ENCODE data around the gene PRELID1. TPM values are rescaled to one million over a fixed set of nuclear protein-coding genes. Genes with fewer than 3 reads are reported as not detected.
"Not testable (repeated sequence)": the region's sequence is repeated elsewhere in the genome, so short reads cannot be mapped to it uniquely, and the experiment has no call there.

The PRELID1 gene
- total RNA-seq, 1 donor from 2014 or later: 126 TPM

- H3K36me3 Mint-ChIP-seq: peaks cover 16% of the 10 kb centered on the region
- H3K9me3 Mint-ChIP-seq: no peaks in the 10 kb centered on the region
- H3K4me1 Mint-ChIP-seq (ENCODE audit: unreplicated experiment): peaks cover 55% of the 10 kb centered on the region
- TF ChIP-seq CTCF (conservative IDR thresholded peaks at IDR 0.05): no peak
- no peak for DNase-seq (ENCODE audit: extremely low spot score, unreplicated experiment)
- no peaks in the 10 kb centered on the region for H3K27me3 Mint-ChIP-seq
- peak overlapping the region; percentile 100 for H3K27ac Mint-ChIP-seq
- peak overlapping the region; percentile 96 for H3K4me3 Mint-ChIP-seq
Measured at GRCh38 chr5:177303925-177304391, 359 bp downstream of the PRELID1 start.

- Mint-ChIP-seq H3K9me3 (no peaks in the 10 kb centered on the region), H3K4me3 (peak overlapping the region; percentile 96), H3K36me3 (peaks cover 16% of the 10 kb centered on the region), H3K4me1 (ENCODE audit: unreplicated experiment) (peaks cover 50% of the 10 kb centered on the region), H3K27me3 (no peaks in the 10 kb centered on the region), H3K27ac (peak overlapping the region; percentile 100)
- TF ChIP-seq CTCF (conservative IDR thresholded peaks at IDR 0.05): no peak
- DNase-seq (ENCODE audit: extremely low spot score, unreplicated experiment): no peak
Measured at GRCh38 chr5:177304392-177305119, 957 bp downstream of the PRELID1 start.

GRCh38 chr5:177306103-177306640 lies 2.6 kb downstream of the PRELID1 start:
- peaks cover 42% of the 10 kb centered on the region for H3K4me1 Mint-ChIP-seq (ENCODE audit: unreplicated experiment)
- not testable (repeated sequence) for H3K27me3 Mint-ChIP-seq; H3K9me3 Mint-ChIP-seq; DNase-seq (ENCODE audit: extremely low spot score, unreplicated experiment)
- peaks cover 16% of the 10 kb centered on the region for H3K36me3 Mint-ChIP-seq
- peak overlapping the region; percentile 77 for H3K4me3 Mint-ChIP-seq
- H3K27ac Mint-ChIP-seq: peak overlapping the region; percentile 100

- peak overlapping the region; percentile 78 for H3K27ac Mint-ChIP-seq
- no peak for DNase-seq (ENCODE audit: extremely low spot score, unreplicated experiment)
- H3K4me3 Mint-ChIP-seq: peak overlapping the region; percentile 57
- peaks cover 16% of the 10 kb centered on the region for H3K36me3 Mint-ChIP-seq
- peaks cover 37% of the 10 kb centered on the region for H3K4me1 Mint-ChIP-seq (ENCODE audit: unreplicated experiment)
- no peaks in the 10 kb centered on the region for H3K27me3 Mint-ChIP-seq
- TF ChIP-seq CTCF (conservative IDR thresholded peaks at IDR 0.05): no peak
- no peaks in the 10 kb centered on the region for H3K9me3 Mint-ChIP-seq
Measured at GRCh38 chr5:177306674-177307543, 3.3 kb downstream of the PRELID1 start.

GRCh38 chr5:177307544-177308363 lies 4.2 kb downstream of the PRELID1 start:
- Mint-ChIP-seq H3K27me3 (no peaks in the 10 kb centered on the region), H3K36me3 (peaks cover 16% of the 10 kb centered on the region), H3K4me1 (ENCODE audit: unreplicated experiment) (peaks cover 30% of the 10 kb centered on the region), H3K9me3 (no peaks in the 10 kb centered on the region), H3K27ac (no peak overlapping the region), H3K4me3 (no peak overlapping the region)
- no peak for DNase-seq (ENCODE audit: extremely low spot score, unreplicated experiment)
- no peak for TF ChIP-seq CTCF (conservative IDR thresholded peaks at IDR 0.05)

Data from type B pancreatic cell (in vitro differentiated cells).